SK-N-MC (cell line): ENCODE data around the gene ACSS2.
"Not testable (repeated sequence)": the region's sequence is repeated elsewhere in the genome, so short reads cannot be mapped to it uniquely, and the experiment has no call there.

Experiments
- EZH2 ChIP-seq: fragments of 200-600 bp; sonication (generic); IDR thresholded peaks from one replicate; pipeline ENCODE4 v1.6.1; 2017; ENCODE audit warnings: antibody characterized with exemption
- FOXP2 ChIP-seq: optimal IDR thresholded peaks from 2 replicates; pipeline ENCODE3; 2011; ENCODE audit warnings: mild to moderate bottlenecking, moderate library complexity; ENCODE audit not compliant: insufficient read depth; ENCODE audit errors: extremely low read length, control extremely low read depth

GRCh38 chr20:34898731-34899130 lies 22.3 kb downstream of the ACSS2 start:
- TF ChIP-seq EZH2, FOXP2: not testable (repeated sequence)
